ENCODE data around the gene TSPEAR. TPM values are rescaled to one million over a fixed set of nuclear protein-coding genes. Genes with fewer than 3 reads are reported as not detected.

The TSPEAR gene
- total RNA-seq, 1 experiment from 2014 or later: not detected

- CTCF ChIA-PET: no interaction called here
- BruUV-seq (replicated peaks): no TSS peak
- in situ Hi-C loops (cut with HindIII; ENCODE audit: low pct_unique_long_range_greater_than_20kb, low sequenced_read_pairs) (no loop called here), intact Hi-C loops (cut with micrococcal nuclease; ENCODE audit: unreplicated experiment) (no loop called here)
- POLR2A ChIA-PET: no interaction called here
- Histone ChIP-seq H3K9me3 (ENCODE audit: control insufficient read depth, insufficient read depth, low read depth, low read length) (no peaks in the 10 kb centered on the region), H3K4me3 (ENCODE audit: low read depth in 2 of 2, low read length in 2 of 2) (no peak overlapping the region), H3K27ac (ENCODE audit: low read length) (no peak overlapping the region), H3K36me3 (ENCODE audit: control insufficient read depth, insufficient read depth, low read length) (no peaks in the 10 kb centered on the region), H3K27me3 (ENCODE audit: control insufficient read depth, insufficient read depth, low read length) (no peaks in the 10 kb centered on the region), H3K4me1 (ENCODE audit: control insufficient read depth, insufficient read depth, low read length) (no peaks in the 10 kb centered on the region)
- ATAC-seq (no peak), DNase-seq (ENCODE audit: low read depth, low spot score) (no peak)
- TF ChIP-seq SIN3A (IDR thresholded peaks at IDR 0.05; ENCODE audit: borderline replicate concordance, insufficient read depth, low read depth, low read length) (no peak), TCF7L2 (IDR thresholded peaks at IDR 0.05; ENCODE audit: low read depth, low read length) (no peak), REST (IDR thresholded peaks at IDR 0.05; ENCODE audit: insufficient read depth in 1 of 2, low read depth in 2 of 2, low read length in 1 of 2) (no peak), CTCF (IDR thresholded peaks at IDR 0.05) (no peak)
Measured at GRCh38 chr21:44502171-44502958, 209.0 kb downstream of the TSPEAR start.

- no peaks in the 10 kb centered on the region for H3K4me1 ChIP-seq (ENCODE audit: control insufficient read depth, insufficient read depth, low read length)
- intact Hi-C loops (cut with micrococcal nuclease; ENCODE audit: unreplicated experiment) (no loop called here), in situ Hi-C loops (cut with HindIII; ENCODE audit: low pct_unique_long_range_greater_than_20kb, low sequenced_read_pairs) (no loop called here)
- no peak for TF ChIP-seq TCF7L2 (IDR thresholded peaks at IDR 0.05; ENCODE audit: low read depth, low read length)
- TF ChIP-seq POLR2AphosphoS5 (IDR thresholded peaks at IDR 0.05; ENCODE audit: low read depth, low read length): no peak
- no peak for TF ChIP-seq REST (IDR thresholded peaks at IDR 0.05; ENCODE audit: insufficient read depth in 1 of 2, low read depth in 2 of 2, low read length in 1 of 2)
- TF ChIP-seq CTCF (IDR thresholded peaks at IDR 0.05): no peak
- TF ChIP-seq SIN3A (IDR thresholded peaks at IDR 0.05; ENCODE audit: borderline replicate concordance, insufficient read depth, low read depth, low read length): no peak
- H3K27ac ChIP-seq (ENCODE audit: low read length): no peak overlapping the region
- ATAC-seq (no peak), DNase-seq (ENCODE audit: low read depth, low spot score) (no peak)
- ChIA-PET CTCF (no interaction called here), POLR2A (no interaction called here)
- no TSS peak for BruUV-seq (replicated peaks)
- no peaks in the 10 kb centered on the region for H3K27me3 ChIP-seq (ENCODE audit: control insufficient read depth, insufficient read depth, low read length)
- H3K4me3 ChIP-seq (ENCODE audit: low read depth in 2 of 2, low read length in 2 of 2): no peak overlapping the region
- H3K9me3 ChIP-seq (ENCODE audit: control insufficient read depth, insufficient read depth, low read depth, low read length): no peaks in the 10 kb centered on the region
- no peaks in the 10 kb centered on the region for H3K36me3 ChIP-seq (ENCODE audit: control insufficient read depth, insufficient read depth, low read length)
Measured at GRCh38 chr21:44500111-44500510, 211.3 kb downstream of the TSPEAR start.
